ENCODE measurements around the gene CRYBB2.
A peak's percentile ranks its signal among the peaks of the same experiment; 100 is the strongest.
"Not testable (repeated sequence)": the region's sequence is repeated elsewhere in the genome, so short reads cannot be mapped to it uniquely, and the experiment has no call there.

Gene CRYBB2

GRCh38 chr22:25200967-25201366 lies 18.5 kb upstream of the CRYBB2 start:
- no peak for FAIRE-seq

- no peak for FAIRE-seq
These were observed 17.7 kb upstream of the CRYBB2 start for GRCh38 chr22:25201557-25202273.

- peak; percentile 63 for FAIRE-seq
These were observed 17.0 kb upstream of the CRYBB2 start for GRCh38 chr22:25202290-25202921.

GRCh38 chr22:25203082-25203481 lies 16.4 kb upstream of the CRYBB2 start:
- no peak for FAIRE-seq

- not testable (repeated sequence) for FAIRE-seq
These were observed 14.9 kb upstream of the CRYBB2 start for GRCh38 chr22:25204547-25204946.

- FAIRE-seq, result no peak
These were observed 13.6 kb upstream of the CRYBB2 start for GRCh38 chr22:25205847-25206246.

GRCh38 chr22:25206998-25207397 lies 12.4 kb upstream of the CRYBB2 start:
- FAIRE-seq, result no peak

- FAIRE-seq, result no peak
These were observed 11.8 kb upstream of the CRYBB2 start for GRCh38 chr22:25207553-25208157.

GRCh38 chr22:25208328-25208727 lies 11.1 kb upstream of the CRYBB2 start:
- FAIRE-seq, result no peak

- FAIRE-seq, result no peak
These were observed 10.5 kb upstream of the CRYBB2 start for GRCh38 chr22:25208743-25209505.

GRCh38 chr22:25210793-25211192 lies 8.6 kb upstream of the CRYBB2 start:
- FAIRE-seq, result no peak

GRCh38 chr22:25212337-25212736 lies 7.1 kb upstream of the CRYBB2 start:
- FAIRE-seq, result no peak

GRCh38 chr22:25213221-25213620 lies 6.2 kb upstream of the CRYBB2 start:
- FAIRE-seq, result no peak

GRCh38 chr22:25216230-25216629 lies 3.2 kb upstream of the CRYBB2 start:
- FAIRE-seq, result no peak

GRCh38 chr22:25219948-25220442 lies 556 bp downstream of the CRYBB2 start:
- no peak for FAIRE-seq

GRCh38 chr22:25221790-25222189 lies 2.4 kb downstream of the CRYBB2 start:
- FAIRE-seq, result no peak

- no peak for FAIRE-seq
These were observed 3.9 kb downstream of the CRYBB2 start for GRCh38 chr22:25223269-25223850.

GRCh38 chr22:25228822-25229221 lies 9.4 kb downstream of the CRYBB2 start:
- no peak for FAIRE-seq

GRCh38 chr22:25230760-25231159 lies 11.3 kb downstream of the CRYBB2 start:
- FAIRE-seq, result not testable (repeated sequence)

GRCh38 chr22:25232301-25232700 lies 12.9 kb downstream of the CRYBB2 start:
- FAIRE-seq, result no peak

GRCh38 chr22:25233706-25234105 lies 14.3 kb downstream of the CRYBB2 start:
- FAIRE-seq, result not testable (repeated sequence)

- no peak for FAIRE-seq
These were observed 16.3 kb downstream of the CRYBB2 start for GRCh38 chr22:25235547-25236290.

All from G401.6 (cell line).